ENCODE results near the gene RHBDL1. TPM values are rescaled to one million over a fixed set of nuclear protein-coding genes. Genes with fewer than 3 reads are reported as not detected.

RHBDL1 gene
- total and polyA plus RNA-seq, 9 of the 15 experiments (the other 6 are each of a cell fraction or from before 2014, with no cell fraction given), result 0.03 to 5.6 (median 1.3) TPM; not detected in 1

- TF ChIP-seq HSF4 (CRISPR knock-in tag; IDR thresholded peaks at IDR 0.05; ENCODE audit: borderline replicate concordance) (no peak), NFIC (IDR thresholded peaks at IDR 0.05) (peak; percentile 36; the same call in 1 of the 2 replicates), ZNF224 (CRISPR knock-in tag; IDR thresholded peaks at IDR 0.05) (no peak), ZFX (CRISPR knock-in tag; IDR thresholded peaks at IDR 0.05) (peak; percentile 74), HNRNPL (IDR thresholded peaks at IDR 0.05; ENCODE audit: low read depth, low read length) (peak; percentile 93), REST (IDR thresholded peaks at IDR 0.05; ENCODE audit: borderline replicate concordance) (peak; percentile 43), REST (CRISPR knock-in tag; IDR thresholded peaks at IDR 0.05; ENCODE audit: low read depth) (no peak), SP2 (IDR thresholded peaks at IDR 0.05; ENCODE audit: extremely low read depth, low read depth, low read length, poor library complexity, severe bottlenecking) (no peak), CREB3L1 (IDR thresholded peaks at IDR 0.05; ENCODE audit: borderline replicate concordance, low read depth) (peak; percentile 27; the same call in 1 of the 2 replicates), ERF (CRISPR knock-in tag; IDR thresholded peaks at IDR 0.05) (no peak), ZNF398 (CRISPR knock-in tag; IDR thresholded peaks at IDR 0.05) (no peak), ZBTB43 (CRISPR knock-in tag; IDR thresholded peaks at IDR 0.05) (no peak)
Observed at GRCh38 chr16:641326-642188, 33.9 kb upstream of the RHBDL1 start, which contains the start of gene MCRIP2 (continued).

Measured in K562 (cell line).